Endodermal cell (in vitro differentiated cells): ENCODE measurements around the gene PHYH. TPM values are rescaled to one million over a fixed set of nuclear protein-coding genes. Genes with fewer than 3 reads are reported as not detected.

Experiments used
- DNase-seq: peaks from one replicate; pipeline ENCODE4 v3.0.0-alpha.2; 2017
- H3K27ac ChIP-seq: 2 replicates; pipeline ENCODE4 v1.5.1; 2013; ENCODE audit warnings: mild to moderate bottlenecking, low read depth, low read length, moderate library complexity
- H3K27me3 ChIP-seq: 2 replicates; pipeline ENCODE4 v1.6.1; 2013; ENCODE audit warnings: mild to moderate bottlenecking, low read length, moderate library complexity; ENCODE audit not compliant: insufficient read depth, control insufficient read depth, poor library complexity, severe bottlenecking
- H3K36me3 ChIP-seq: 2 replicates; pipeline ENCODE4 v1.7.0; 2013; ENCODE audit warnings: mild to moderate bottlenecking, low read length, moderate library complexity; ENCODE audit not compliant: control insufficient read depth, insufficient read depth
- H3K4me1 ChIP-seq: one replicate; pipeline ENCODE4 v1.7.0; 2013; ENCODE audit warnings: low read length; ENCODE audit not compliant: control insufficient read depth, insufficient read depth
- H3K4me3 ChIP-seq: 2 replicates; pipeline ENCODE4 v1.5.1; 2013; ENCODE audit warnings: mild to moderate bottlenecking, low read length, moderate library complexity
- H3K9ac ChIP-seq: 2 replicates; pipeline ENCODE4 v1.6.1; 2013; ENCODE audit warnings: mild to moderate bottlenecking, low read length, moderate library complexity; ENCODE audit not compliant: poor library complexity, severe bottlenecking; ENCODE audit errors: extremely low read depth
- H3K9me3 ChIP-seq: 2 replicates; pipeline ENCODE4 v1.6.1; 2013; ENCODE audit warnings: mild to moderate bottlenecking, low read length, moderate library complexity; ENCODE audit not compliant: control insufficient read depth
- H3K27ac Mint-ChIP-seq: 2 replicates; pipeline ENCODE4 v1.8.0; 2020; ENCODE audit warnings: mixed read lengths
- H3K27me3 Mint-ChIP-seq: 2 replicates; pipeline ENCODE4 v1.8.0; 2021; ENCODE audit warnings: mild to moderate bottlenecking, mixed read lengths; ENCODE audit not compliant: insufficient read depth
- H3K36me3 Mint-ChIP-seq: 2 replicates; pipeline ENCODE4 v1.8.0; 2020; ENCODE audit warnings: low read depth, mixed read lengths
- H3K4me1 Mint-ChIP-seq: 2 replicates; pipeline ENCODE4 v1.8.0; 2020; ENCODE audit warnings: mixed read lengths
- H3K4me3 Mint-ChIP-seq: 2 replicates; pipeline ENCODE4 v1.8.0; 2020; ENCODE audit warnings: mild to moderate bottlenecking, moderate library complexity, mixed read lengths
- H3K9me3 Mint-ChIP-seq: 2 replicates; pipeline ENCODE4 v1.8.0; 2020; ENCODE audit warnings: mild to moderate bottlenecking, mixed read lengths
- CTCF ChIP-seq: fragments of 200-600 bp; sonication (generic); conservative IDR thresholded peaks from 2 replicates; pipeline ENCODE4 v1.5.0; 2021; ENCODE audit warnings: antibody characterized with exemption, mild to moderate bottlenecking
- WGBS, 2 experiments: methylation state at CpG; one replicate each; pipeline versions ENCODE4 v1.1.5 to v1.1.7; 2013; ENCODE audit warnings: missing lambda C conversion rate in 2 of 2, mixed read lengths in 1 of 2; ENCODE audit not compliant: insufficient coverage in 1 of 2, insufficient read length in 1 of 2; 5-methylcytosine and 5-hydroxymethylcytosine counted together
- total RNA-seq, 2 donors: library from RNA; stranded (reverse); fragmentation: NEBNext Ultra II Directional in 1 of 2; extraction: Animal tissue kit (Norgen Biotek cat#: 25700) in 1 of 2; gene quantifications; 2 replicates in 1 of 2; 3 replicates in 1 of 2; pipeline ENCODE4 v1.2.1, GENCODE V29; 2021

The PHYH gene
- total RNA-seq, 2 donors from 2014 or later, result 17.2 to 37.9 TPM

GRCh38 chr10:13347500-13348156 lies 47.8 kb upstream of the PHYH start:
- no peak overlapping the region for H3K4me3 ChIP-seq
- H3K27ac ChIP-seq, result peak overlapping the region; percentile 86
- WGBS, 2 experiments, result 0% methylated on average over 12 to 101 of the region's 109 CpGs
- H3K36me3 Mint-ChIP-seq, result peaks cover 33% of the 10 kb centered on the region
- H3K9me3 ChIP-seq, result no peaks in the 10 kb centered on the region
- peak overlapping the region; percentile 96 for H3K9ac ChIP-seq
- TF ChIP-seq CTCF, result no peak
- peaks cover 10% of the 10 kb centered on the region for H3K27me3 Mint-ChIP-seq
- no peak overlapping the region for H3K27ac Mint-ChIP-seq
- no peaks in the 10 kb centered on the region for H3K9me3 Mint-ChIP-seq
- H3K4me1 Mint-ChIP-seq, result peaks cover 58% of the 10 kb centered on the region
- peak overlapping the region; percentile 81 for H3K4me3 Mint-ChIP-seq
- peaks cover 23% of the 10 kb centered on the region for H3K27me3 ChIP-seq
- H3K4me1 ChIP-seq, result no peaks in the 10 kb centered on the region
- DNase-seq, result peak; percentile 83
- peaks cover 18% of the 10 kb centered on the region for H3K36me3 ChIP-seq

GRCh38 chr10:13347043-13347499 lies 47.2 kb upstream of the PHYH start:
- Mint-ChIP-seq H3K27me3 (peaks cover 5% of the 10 kb centered on the region), H3K27ac (peak overlapping the region; percentile 93), H3K4me1 (peaks cover 52% of the 10 kb centered on the region), H3K9me3 (no peaks in the 10 kb centered on the region), H3K4me3 (peak overlapping the region; percentile 87), H3K36me3 (peaks cover 38% of the 10 kb centered on the region)
- peaks cover 21% of the 10 kb centered on the region for H3K27me3 ChIP-seq
- no peak for DNase-seq
- peak overlapping the region; percentile 93 for H3K27ac ChIP-seq
- H3K9ac ChIP-seq, result peak overlapping the region; percentile 96
- H3K9me3 ChIP-seq, result no peaks in the 10 kb centered on the region
- WGBS, 2 experiments, result 0% methylated on average over 4 to 47 of the region's 47 CpGs
- H3K4me1 ChIP-seq, result no peaks in the 10 kb centered on the region
- no peak for TF ChIP-seq CTCF
- peaks cover 22% of the 10 kb centered on the region for H3K36me3 ChIP-seq
- H3K4me3 ChIP-seq, result peak overlapping the region; percentile 96

- Histone ChIP-seq H3K27ac (peak overlapping the region; percentile 93), H3K4me3 (peak overlapping the region; percentile 96), H3K9me3 (no peaks in the 10 kb centered on the region), H3K36me3 (peaks cover 22% of the 10 kb centered on the region), H3K9ac (peak overlapping the region; percentile 96), H3K4me1 (no peaks in the 10 kb centered on the region), H3K27me3 (peaks cover 14% of the 10 kb centered on the region)
- peaks cover 42% of the 10 kb centered on the region for H3K36me3 Mint-ChIP-seq
- TF ChIP-seq CTCF, result no peak
- no peak for DNase-seq
- H3K4me3 Mint-ChIP-seq, result peak overlapping the region; percentile 87
- WGBS, 2 experiments, result 7 to 28% methylated on average over 11 to 16 of the region's 18 CpGs
- peaks cover 46% of the 10 kb centered on the region for H3K4me1 Mint-ChIP-seq
- peaks cover under 1% of the 10 kb centered on the region for H3K27me3 Mint-ChIP-seq
- H3K27ac Mint-ChIP-seq, result peak overlapping the region; percentile 93
- no peaks in the 10 kb centered on the region for H3K9me3 Mint-ChIP-seq
Observed at GRCh38 chr10:13346283-13347042, 46.6 kb upstream of the PHYH start.
